NOMO-1 treated with dmso at 0.1 percent for 144 hours (cell line): ENCODE results near the gene PTPN13.
"Not testable (repeated sequence)": the region's sequence is repeated elsewhere in the genome, so short reads cannot be mapped to it uniquely, and the experiment has no call there.

ENCODE experiments used
- DNase-seq: peaks from one replicate; lab custom pipeline; 2025; ENCODE audit not compliant: unreplicated experiment; lab: John Stamatoyannopoulos, UW

Gene PTPN13

DNA sequence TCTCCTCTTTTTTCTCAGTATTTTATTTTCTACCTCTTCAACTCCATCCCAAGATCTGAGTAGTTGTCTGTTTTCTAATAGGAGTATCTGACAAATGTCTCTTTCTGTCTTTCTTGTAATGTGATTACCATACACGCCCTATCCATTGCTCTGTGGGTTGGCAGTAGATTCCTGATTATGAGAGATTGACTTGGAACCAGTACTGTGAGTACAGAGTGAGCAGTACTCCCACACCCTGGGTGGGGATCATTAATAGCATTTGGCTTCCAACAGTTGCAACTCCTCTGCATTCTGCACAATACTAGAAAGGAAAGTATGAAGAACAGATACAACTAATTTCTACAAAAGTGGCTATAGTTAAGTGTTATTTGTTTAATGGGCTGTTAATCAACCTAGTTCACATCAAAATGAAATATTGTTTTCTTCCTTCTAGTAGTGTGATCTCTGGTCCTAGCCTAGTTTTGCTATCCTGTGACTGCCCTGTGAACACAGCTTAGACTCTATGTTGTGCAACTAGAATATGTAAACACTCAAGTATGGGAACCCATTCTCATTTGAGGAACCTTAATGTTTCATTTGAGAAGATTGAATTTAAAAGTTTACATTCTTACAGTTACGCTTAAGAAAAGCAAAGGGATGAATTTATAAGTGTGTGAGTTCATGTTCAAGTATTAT lies 112.9 kb downstream of the PTPN13 start:
- DNase-seq: no peak

DNA sequence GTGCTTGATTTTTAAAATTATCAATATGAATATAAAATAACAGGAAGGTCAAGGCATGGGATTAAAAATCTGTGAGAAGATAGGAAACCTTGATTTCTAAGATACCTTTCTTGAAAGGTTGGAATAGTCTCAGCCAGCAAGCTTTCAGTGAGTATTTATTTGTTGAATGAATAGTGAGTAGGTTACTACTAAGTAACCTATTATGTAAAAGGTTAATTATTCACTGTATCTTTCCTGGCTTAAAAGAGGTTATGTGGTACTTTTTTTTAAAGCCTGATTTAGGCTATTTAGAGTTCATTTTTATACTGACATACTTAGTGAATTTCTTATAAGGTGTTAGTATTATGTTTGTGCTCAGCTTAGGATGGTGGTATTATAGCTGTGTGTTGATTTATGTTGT lies 123.5 kb downstream of the PTPN13 start:
- no peak for DNase-seq

DNA sequence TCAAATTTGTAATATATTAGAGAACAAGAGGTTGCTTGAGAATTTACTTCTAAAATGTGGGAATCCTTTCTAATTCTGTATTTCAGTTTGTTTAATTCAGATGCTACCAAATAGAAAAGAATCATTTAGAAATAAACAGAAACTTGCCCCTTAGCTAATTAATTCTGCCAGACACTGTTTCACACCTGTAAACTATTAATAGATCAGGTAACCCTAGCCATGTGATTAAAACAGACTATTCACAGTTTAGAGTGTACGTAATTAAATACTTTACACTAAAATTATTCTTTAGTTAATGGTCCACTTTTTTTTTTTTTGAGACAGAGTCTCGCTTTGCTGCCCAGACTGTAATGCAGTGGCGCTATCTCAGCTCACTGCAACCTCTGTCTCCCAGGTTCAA lies 124.0 kb downstream of the PTPN13 start:
- DNase-seq: no peak

DNA sequence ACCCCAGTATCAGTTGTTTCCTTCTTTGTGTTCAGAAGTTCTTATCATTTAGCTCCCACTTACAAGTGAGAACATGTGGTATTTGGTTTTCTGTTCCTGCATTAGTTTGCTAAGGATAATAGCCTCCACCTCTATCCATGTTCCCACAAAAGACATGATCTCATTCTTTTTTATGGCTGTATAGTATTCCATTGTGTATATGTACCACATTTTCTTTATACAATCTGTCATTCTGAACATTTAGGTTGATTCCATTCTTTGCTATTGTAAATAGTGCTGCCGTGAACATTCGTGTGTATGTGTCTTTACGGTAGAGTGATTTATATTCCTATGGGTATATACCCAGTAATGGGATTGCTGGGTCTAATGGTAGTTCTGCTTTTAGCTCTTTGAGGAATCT lies 125.0 kb downstream of the PTPN13 start:
- DNase-seq: not testable (repeated sequence)

DNA sequence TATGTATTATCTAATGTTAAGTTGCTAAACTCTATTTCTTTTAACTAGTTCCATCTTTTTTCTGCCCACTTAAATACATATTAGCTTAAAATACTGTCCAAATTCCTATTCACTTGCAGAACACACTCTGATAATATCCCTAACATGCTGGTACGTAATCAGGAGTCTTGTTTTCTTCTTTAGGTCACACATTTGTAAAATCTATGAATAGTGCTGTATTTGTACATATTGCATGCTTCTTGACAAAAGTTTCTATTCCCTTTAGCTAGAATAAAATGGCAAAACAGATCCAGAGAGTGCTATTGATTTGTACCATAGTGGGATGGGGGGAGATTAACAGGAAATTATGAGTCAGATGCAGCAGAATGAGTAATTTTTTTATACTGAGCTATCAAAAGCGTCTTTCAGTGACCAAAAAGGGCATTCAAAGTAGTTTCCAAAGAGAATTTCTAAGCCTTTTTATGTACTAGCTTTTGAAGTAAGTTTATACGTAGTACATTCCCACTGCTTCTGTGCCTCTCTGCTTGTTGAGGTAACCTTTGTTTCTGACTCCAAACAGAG lies 126.5 kb downstream of the PTPN13 start:
- no peak for DNase-seq

DNA sequence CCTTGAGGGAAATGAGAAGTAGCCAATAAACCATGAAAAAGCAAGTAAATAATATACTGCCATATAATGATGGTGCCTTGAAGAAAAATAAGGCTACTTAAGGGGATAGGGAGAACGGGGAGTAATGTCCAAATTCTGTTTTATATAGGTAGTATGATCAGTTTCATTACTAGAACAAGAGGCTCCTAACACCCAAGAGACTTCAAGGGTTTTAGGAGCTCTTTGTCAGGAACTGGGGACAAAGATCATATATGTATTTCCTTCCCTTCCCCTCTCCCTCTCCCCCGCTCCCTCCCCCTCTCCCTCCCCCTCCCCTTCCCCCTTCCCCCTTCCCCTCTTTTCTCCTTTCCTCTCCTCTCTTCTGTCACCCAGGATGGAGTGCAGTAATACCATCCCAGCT lies 127.3 kb downstream of the PTPN13 start:
- DNase-seq: no peak

DNA sequence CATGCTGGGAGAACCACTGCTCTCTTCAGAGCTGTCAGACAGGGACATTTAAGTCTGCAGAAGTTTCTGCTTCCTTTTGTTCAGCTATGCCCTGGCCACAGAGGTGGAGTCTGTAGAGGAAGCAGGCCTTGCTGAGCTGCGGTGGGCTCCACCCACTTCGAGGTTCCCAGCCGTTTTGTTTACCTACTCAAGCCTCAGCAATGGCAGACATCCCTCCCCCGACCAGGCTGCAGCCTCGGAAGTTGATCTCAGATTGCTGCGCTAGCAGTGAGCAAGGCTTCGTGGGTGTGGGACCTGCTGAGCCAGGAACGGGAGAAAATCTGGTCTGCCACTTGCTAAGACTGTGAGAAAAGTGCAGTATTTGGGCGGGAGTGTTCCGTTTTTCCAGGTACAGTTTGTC lies 136.2 kb downstream of the PTPN13 start:
- no peak for DNase-seq

DNA sequence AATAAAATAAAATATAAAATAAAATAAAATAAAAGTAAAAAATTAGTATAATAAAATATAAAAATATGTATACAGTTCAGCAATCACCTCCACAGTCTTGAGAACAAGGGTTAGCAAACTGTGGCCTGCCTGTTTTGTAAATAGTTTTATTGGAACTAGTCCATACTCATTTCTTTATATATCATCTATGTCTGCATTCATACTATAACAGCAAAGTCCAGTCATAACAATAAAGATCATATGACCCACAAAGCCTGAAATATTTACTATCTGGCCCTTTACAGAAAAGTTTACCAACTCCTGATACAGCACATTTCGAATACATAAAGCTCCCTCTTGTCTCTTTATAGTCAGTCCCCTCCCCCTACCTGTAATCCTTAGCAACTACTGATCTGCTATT lies 143.1 kb downstream of the PTPN13 start:
- no peak for DNase-seq

DNA sequence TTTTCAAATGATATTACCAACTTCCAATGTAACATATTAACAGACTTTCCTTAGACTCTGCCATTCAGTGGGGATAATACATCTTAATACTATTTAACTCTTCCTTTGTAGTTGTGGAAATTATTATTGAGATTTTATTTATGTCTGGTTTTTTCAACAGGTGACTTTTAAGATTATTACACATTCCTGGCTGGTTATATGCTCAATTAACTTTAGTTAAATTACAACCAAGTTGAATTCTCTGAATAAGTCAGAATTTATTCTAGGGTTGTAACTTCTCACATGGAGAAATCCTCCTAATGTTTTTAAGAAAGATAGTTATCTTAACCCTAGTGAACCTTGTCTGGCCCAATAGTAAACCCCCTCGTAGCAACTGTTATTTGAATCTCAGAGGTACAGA lies 147.7 kb downstream of the PTPN13 start:
- DNase-seq: no peak

DNA sequence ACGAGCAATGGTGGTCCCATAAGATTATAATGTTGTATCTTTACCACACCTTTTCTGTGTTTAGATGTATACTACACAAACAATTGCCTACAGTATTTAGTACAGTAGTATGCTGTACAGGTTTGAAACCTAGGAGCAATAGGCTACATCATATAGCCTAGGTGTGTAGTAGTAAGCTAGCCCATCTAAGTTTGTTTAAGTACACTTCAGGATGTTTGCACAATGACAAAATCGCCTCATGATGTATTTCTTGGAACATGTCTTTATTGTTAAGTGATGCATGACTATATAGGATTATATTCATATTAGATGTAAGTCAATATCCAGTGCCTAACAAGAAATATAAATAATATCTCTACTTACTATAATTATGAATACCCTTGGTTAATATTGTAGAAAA lies 150.5 kb downstream of the PTPN13 start:
- DNase-seq: no peak

DNA sequence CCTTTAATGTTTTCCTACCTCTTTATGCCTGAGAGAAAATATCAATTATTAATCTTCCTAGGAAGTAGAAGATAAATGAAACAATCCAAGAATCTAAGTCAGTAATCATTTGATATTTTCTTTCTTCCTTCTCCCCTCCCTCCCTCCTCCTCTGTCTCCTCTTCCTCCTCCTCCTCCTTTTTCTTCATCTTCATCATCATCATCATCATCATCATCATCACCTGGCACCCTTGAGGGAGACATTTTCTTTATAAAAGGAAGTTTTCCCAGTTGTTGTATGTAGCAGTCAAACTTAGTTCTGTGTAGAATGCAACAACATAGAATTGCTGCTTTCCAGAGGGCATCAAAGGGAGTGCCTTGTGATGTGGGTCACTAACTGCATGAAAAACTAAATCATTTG lies 155.0 kb downstream of the PTPN13 start:
- DNase-seq: no peak

DNA sequence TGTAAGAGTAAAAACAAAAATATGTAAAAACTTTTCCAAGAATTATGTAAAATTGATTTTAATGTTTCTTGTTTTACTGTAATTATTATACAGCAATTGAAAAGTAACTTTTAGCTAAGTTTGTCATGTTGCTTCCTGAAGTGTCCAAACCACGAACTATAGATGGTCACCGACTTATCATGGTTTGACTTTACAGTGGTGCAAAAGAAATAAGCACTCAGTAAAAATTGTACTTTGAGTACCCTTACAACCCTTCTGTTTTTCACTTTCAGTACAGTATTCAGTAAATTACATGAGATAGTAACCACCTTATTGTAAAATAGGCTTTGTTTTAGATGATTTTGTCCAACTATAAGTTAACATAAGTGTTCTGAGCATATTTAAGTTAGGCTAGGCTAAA lies 161.3 kb downstream of the PTPN13 start:
- no peak for DNase-seq

DNA sequence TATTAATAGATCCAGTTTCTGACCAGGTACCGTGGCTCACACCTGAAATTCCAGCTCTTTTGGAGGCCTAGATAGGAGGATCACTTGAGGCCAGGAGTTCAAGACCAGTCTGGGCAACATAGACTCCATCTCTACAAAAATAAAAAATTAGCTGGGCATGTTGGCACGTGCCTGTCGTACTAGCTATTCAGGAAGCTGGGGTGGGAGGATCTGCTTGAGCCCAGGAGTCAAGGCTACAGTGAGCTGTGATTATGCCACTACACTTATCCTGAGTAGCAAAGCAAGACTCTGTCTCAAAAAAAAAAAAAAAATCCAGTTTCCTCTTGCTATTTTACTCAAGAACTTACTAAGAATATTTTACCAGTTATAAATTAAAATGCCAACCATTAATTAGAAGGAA lies 163.4 kb downstream of the PTPN13 start:
- DNase-seq: no peak

DNA sequence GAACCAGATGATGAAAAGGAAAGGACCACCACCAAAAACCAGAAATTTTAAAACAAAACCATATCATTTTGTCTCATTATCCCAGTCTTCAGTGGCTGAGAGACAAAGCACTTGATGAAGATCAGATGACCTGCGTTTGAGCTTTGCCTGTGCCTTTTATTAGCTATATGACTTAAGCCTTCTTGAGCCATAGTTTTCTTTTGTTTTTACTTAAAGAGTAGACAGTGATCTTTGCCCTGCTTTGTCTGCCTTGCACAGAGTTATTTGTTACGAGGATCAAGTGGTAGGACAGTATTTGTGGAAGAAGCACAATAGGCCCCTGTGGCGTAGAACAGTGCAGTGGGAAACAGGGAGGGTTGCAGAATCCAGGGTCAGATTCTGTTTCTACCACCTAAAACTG lies 165.2 kb downstream of the PTPN13 start:
- no peak for DNase-seq

DNA sequence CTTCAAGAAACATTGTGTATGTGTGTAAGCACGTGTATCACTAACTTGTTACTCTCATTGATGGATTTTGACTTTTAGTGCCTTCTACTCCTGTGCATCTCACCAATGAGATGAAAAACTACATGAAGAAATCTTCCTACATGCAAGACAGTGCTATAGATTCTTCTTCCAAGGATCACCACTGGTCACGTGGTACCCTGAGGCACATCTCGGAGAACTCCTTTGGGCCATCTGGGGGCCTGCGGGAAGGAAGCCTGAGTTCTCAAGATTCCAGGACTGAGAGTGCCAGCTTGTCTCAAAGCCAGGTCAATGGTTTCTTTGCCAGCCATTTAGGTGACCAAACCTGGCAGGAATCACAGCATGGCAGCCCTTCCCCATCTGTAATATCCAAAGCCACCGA lies 168.5 kb downstream of the PTPN13 start:
- DNase-seq: no peak

DNA sequence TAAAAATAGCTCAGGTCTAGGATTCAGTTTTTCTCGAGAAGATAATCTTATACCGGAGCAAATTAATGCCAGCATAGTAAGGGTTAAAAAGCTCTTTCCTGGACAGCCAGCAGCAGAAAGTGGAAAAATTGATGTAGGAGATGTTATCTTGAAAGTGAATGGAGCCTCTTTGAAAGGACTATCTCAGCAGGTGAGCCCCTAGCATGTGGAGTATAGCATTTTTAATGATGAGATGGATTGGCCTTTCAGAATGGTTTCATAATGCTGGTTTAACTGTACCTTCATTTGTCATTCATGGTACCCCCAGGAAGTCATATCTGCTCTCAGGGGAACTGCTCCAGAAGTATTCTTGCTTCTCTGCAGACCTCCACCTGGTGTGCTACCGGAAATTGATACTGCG lies 175.7 kb downstream of the PTPN13 start:
- DNase-seq: no peak

DNA sequence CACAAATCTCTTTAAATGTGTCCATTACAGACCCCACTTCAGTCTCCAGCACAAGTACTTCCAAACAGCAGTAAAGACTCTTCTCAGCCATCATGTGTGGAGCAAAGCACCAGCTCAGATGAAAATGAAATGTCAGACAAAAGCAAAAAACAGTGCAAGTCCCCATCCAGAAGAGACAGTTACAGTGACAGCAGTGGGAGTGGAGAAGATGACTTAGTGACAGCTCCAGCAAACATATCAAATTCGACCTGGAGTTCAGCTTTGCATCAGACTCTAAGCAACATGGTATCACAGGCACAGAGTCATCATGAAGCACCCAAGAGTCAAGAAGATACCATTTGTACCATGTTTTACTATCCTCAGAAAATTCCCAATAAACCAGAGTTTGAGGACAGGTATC lies 177.0 kb downstream of the PTPN13 start:
- DNase-seq: no peak

DNA sequence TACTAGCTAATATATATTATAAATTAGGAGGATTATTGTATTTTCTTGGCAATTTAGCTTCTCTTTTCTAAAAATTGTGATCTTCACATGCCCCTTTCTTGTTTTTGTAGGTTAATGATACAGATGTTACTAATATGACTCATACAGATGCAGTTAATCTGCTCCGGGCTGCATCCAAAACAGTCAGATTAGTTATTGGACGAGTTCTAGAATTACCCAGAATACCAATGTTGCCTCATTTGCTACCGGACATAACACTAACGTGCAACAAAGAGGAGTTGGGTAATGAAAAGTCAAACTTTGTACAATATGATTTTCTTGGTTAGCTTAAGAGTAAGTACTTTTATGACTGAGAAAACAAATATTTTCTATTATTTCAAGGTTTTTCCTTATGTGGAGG lies 180.9 kb downstream of the PTPN13 start:
- no peak for DNase-seq

DNA sequence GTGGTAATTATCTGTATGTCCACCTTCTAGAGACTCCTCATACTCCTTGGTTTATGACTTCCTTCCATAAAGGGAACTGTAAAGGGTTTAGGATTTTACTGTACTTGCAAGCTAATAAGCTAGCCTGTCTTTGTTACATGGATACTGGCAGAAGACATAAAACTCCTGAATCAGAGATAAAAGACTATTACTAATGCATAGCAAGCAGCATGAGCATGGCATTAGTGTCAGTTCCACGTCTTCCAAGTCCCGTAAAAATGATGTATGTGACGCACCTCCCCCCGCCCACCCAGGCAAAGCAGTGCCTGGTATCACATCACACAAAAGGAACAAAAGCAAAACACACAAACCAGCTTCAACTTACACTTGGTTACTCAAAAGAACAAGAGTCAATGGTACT lies 184.1 kb downstream of the PTPN13 start:
- no peak for DNase-seq

DNA sequence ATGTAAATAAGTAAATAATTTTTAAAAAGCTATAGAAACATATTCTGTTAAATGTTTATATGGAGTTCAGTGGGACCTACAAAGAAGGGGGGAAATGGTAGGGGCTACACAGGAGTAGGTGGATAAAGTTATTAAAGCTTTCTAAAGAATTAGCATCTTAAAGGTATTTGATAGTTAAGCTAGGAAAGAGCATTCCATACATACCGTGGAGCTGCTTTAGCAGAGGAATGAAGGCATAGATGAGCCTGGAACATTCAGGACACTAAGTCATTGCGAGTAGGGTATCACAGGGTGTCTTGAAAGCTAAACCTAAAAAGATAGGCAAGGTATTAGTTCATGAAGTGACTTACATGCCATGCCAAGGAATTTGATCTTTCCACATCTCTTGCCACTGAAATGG lies 194.7 kb downstream of the PTPN13 start:
- DNase-seq: no peak

DNA sequence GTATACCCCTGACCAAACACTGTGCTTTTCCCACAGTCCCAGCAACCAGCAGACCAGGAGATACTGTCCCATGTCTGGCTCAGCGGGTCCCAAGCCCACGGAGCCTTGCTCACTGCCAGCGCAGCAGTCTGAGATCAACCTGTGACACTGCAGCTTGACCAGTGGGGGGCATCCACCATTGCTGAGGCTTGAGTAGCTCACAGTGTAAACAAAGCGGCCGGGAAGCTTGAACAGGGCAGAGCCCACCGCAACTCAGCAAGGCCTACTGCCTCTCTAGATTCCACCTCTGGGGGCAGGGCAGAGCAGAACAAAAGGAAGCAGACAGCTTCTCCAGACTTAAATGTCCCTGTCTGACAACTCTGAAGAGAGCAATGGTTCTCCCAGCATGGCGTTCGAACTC lies 197.0 kb downstream of the PTPN13 start:
- no peak for DNase-seq

DNA sequence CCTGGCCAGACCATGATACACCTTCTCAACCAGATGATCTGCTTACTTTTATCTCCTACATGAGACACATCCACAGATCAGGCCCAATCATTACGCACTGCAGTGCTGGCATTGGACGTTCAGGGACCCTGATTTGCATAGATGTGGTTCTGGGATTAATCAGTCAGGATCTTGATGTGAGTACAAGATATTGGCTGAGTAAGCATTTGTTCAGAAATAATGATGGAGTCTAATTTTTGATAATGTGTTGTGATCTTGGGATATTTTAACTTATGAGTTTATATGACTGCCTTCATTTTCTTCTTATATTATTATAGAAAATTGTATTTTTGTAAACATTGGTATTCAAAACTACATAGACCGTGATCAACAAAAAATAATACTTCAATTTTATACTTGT lies 215.7 kb downstream of the PTPN13 start:
- no peak for DNase-seq

DNA sequence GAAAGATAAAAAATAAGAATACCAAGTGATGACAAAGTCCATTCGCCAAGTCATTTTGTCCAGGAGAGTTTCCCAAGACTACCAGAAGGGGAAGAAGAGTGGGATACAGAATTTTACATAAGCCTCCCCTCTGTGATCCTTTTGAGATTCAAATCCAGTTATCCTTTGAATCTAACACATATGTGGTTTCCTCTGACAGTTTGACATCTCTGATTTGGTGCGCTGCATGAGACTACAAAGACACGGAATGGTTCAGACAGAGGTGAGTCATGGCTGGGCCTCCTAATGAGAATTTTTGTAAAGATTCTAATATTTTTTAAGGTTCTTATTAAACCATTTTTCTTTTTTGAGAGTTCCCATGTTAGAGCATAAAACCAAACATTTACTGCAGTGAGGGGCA lies 216.7 kb downstream of the PTPN13 start:
- DNase-seq: no peak
